Cerebellar cortex (tissue), 1 donor: ENCODE data around the gene NR5A1.

ENCODE experiments used
- DNase-seq: peaks from one replicate; pipeline ENCODE4 v3.0.0-alpha.2; 2015; ENCODE audit warnings: low spot score

Gene NR5A1

GRCh38 chr9:124514125-124514524 is 6.9 kb upstream of the NR5A1 start:
- no peak for DNase-seq

- DNase-seq = no peak
Observed at GRCh38 chr9:124513376-124513994, 6.3 kb upstream of the NR5A1 start.

DNA sequence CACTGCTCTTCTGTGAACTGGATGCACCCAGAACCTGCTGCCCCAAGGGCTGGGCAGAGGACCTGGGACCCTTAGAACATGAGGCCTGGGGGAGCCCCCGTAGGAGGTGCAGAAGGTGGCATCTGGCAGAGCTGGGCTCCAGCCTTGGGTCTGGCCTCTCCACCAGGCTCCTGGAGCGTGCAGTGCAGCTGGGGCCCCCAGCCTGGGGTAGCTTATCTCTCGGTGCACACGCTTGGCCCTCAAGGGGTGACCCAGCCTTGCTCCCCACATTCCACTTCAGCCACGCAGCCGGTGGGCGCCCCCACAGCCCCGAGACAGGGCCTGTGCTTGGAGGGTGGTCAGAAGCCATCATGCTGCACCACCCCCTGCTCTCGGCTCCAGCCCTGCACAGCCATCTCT is 5.6 kb upstream of the NR5A1 start:
- no peak for DNase-seq

GRCh38 chr9:124511891-124512805 is 4.9 kb upstream of the NR5A1 start:
- DNase-seq = no peak

- DNase-seq = peak; percentile 42
Observed at GRCh38 chr9:124511426-124511840, 4.2 kb upstream of the NR5A1 start.

DNA sequence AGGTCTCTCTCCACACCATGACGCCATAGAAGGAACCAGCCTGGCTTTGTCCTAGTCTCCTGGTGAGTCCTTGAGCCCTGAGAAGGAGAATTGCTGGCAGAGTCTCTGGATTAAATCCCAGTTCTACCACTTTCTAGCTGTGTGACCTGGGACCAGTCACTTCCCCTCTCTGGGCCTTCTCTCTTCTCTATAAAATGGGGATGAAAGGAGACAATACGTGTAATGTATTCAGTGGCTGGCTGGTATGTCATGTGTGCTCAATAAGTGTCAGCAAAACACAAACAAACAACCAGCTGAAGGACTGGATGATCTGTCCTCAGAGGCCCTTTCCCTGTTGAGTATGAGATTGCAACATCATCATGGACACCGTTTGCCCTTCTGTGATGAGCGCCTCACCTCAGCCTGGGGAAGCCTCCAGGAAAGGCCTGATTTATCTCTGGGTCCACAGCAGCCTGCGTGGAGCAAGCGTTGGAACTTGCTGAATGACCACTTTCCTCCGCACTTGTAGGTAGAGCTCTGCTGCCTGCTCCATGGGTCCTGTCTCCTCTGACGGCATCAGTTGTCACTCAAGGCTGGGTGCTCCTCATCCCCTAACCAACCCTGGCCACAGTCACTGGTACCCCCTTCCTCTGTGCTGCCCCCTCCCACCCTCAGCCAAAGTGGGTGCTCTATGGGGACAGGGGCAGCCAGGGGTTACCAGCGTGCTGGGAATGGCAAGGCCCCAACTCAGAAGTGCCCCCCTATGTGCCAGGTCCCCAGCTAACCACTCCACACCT is 3.6 kb upstream of the NR5A1 start:
- no peak for DNase-seq

DNA sequence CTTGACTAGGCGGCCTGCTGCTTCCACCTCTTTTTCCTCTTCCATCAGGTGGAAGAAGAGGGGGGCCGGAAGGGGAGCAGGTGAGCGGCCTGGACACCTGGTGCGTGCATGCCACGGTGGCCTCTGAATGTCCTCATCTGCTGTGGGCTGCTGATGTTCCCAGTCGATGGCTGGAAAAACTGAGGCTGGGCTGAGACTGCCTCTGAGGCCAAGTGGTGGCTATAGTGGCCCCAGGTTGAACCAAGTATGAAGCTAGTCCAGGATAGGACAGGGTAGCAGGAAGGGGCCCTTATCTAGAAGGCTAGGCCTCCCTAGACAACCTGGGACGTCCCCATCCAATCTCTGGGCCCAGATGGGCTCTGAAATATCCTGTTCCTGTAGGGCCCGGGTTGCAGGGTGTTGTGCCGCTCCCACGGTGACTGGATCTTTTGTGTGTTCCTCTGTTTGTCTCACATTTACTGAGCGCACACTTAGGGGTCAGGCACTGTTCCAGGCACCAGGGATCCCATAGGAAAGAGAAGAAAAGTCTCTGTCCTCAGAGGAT is 753 bp upstream of the NR5A1 start:
- no peak for DNase-seq

DNA sequence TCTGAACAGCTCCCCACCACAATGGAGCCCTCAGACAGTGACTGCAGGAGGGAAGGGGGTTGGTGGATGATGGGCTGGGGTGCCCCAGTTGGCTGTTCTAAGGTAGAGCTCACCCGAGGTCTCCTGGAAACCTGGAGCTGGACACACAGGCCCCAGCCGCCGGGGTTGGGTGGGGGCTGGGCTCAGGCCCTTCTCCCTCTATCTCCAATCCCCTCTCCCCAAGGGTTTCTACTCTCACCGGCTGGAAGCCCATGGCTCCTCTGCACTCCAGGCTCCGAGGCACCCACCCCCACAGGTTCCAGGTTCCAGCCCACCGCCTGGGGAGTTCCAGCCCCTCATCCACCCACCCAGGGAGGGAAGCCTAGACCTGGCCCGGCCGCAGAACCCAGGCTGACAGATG is 766 bp downstream of the NR5A1 start:
- DNase-seq = no peak

DNA sequence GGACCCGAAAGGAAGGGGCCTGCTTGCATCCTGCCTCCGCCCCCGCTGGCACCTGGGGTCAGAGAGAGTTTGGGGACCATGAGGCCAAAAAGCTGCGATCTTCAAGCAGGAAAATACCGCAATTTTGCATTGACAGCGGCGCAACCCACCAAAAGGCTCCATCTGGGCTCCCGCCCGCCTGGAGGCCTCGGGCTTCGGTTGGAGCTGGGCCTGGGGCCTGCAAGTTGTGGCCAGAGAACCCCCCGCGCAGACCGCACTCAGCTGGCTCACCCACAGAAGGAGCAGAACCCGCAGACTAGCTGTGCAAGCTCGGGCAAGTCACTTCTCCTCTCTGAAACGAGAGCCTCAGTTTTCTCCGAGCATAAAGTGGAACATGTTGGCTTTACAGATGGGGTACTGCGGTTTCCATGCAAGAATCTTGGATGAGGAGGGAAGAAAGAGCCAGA is 1.3 kb downstream of the NR5A1 start:
- DNase-seq = no peak

- DNase-seq = no peak
Observed at GRCh38 chr9:124505006-124505900, 1.9 kb downstream of the NR5A1 start.

- DNase-seq = no peak
Observed at GRCh38 chr9:124504530-124505005, 2.6 kb downstream of the NR5A1 start.

DNA sequence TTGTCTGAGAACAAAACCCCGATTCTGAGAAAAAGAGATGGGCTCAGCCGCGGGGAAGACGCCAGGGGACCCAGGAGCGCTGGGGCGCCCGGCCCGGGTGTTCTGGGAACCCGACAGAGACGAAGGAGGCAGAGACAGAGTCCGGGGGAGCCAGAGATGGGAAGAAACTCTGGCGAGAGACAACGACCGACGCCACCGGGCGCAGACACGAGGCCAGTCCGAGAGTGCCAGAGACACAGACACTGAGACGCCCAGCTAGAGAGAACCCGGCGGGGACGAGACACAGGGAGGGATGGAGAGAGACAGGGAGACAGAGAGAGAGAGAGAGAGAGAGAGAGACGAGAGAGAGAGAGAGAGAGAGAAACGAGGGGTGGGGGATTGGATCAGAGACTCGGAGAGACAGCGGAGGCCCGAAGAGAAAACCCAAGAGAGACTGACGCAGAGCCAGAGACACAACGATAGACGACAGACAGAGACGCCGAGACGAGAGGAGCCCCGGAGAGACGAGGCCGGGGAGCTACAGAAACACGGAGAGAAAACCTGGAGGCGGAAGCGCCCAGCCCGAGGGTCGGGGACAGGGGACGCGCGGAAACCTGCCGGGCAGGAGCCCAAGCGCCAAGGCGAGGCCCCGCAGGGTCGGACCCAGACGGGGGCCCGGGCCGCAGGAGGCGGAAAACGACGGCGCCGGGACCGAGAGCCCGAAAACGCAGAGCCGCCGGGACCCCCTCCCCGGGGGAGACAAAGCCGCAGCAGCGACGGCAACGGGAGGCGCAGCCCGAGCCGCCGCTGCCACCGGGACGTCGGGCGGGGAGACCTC is 3.3 kb downstream of the NR5A1 start:
- no peak for DNase-seq

- no peak for DNase-seq
Observed at GRCh38 chr9:124502711-124503702, 4.2 kb downstream of the NR5A1 start.

DNA sequence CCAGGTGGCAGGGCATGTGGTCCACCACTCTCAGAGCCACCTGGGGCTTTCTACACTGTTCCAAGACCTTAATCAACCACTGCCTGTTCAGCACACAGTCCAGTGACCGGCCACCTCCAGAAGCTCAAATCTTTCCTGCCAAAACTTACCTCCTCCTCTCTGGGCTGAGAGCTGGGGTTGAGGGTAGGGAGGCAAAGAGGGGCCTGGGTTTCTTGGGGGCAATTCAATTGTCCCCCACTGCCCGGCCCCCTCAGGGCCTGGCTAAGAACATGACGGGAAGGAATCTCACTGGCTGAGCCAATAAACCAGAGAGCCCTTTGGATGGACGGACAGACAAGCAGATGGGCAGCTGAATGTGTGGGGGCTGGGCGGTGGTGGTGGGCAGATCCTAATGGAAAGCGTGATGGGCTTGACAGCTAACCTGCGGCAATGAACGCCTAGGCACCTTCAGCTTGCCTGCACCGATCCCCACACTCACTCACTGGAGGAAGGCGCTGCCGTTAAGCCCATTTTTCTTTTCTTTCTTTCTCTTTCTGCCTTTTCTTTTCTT is 5.4 kb downstream of the NR5A1 start:
- no peak for DNase-seq

- DNase-seq = no peak
Observed at GRCh38 chr9:124500796-124501611, 6.2 kb downstream of the NR5A1 start.

GRCh38 chr9:124500028-124500795 is 7.0 kb downstream of the NR5A1 start:
- no peak for DNase-seq

DNA sequence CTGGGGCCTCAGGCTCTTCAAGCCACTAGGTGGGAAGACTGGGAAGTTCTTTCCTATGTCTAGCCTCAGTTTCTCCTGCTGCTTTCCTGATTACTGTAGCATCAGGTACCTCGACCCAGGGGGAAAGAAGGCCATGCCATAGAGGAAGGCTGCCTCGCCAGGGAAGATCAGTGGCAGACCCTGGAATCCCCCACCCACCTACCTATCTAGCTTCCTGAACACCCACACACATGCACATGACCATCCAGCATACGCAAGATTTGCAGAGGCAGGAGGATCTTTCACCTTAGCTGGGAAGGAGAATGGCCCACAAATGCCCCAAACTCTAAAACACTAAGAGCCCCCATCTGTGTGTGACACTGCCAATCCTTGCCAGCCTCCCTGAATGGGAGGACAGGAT is 8.0 kb downstream of the NR5A1 start:
- DNase-seq = no peak
